HCT116 (cell line): ENCODE measurements around the gene MGST3. TPM values are rescaled to one million over a fixed set of nuclear protein-coding genes. Genes with fewer than 3 reads are reported as not detected.

ENCODE experiments used
- ATAC-seq: fragments of 200-7000 bp; cut with Tn5 transposase; 2 replicates; pipeline ENCODE4 v1.9.1; 2020; ENCODE audit warnings: mild to moderate bottlenecking, moderate library complexity
- BruUV-seq: library from RNA; stranded (reverse); fragments of 400-500 nt; replicated peaks from 2 replicates; lab custom pipeline; 2021; lab: Mats Ljungman, UMichigan
- CTCF ChIA-PET: fragments of 300-600 bp; sonication (Branson Sonifier 250); formaldehyde crosslinking; loops from one replicate; lab custom pipeline; 2021; ENCODE audit warnings: antibody characterized with exemption; lab: Charles Lee
- POLR2A ChIA-PET: fragments of 300-600, 350-600 bp; sonication (Branson Sonifier 250); formaldehyde crosslinking; loops from one replicate; lab custom pipeline; 2021; ENCODE audit warnings: antibody characterized with exemption; lab: Charles Lee
- RAD21 ChIA-PET, 2 experiments: fragments of 300-600 bp; sonication (Branson Sonifier 250); formaldehyde crosslinking; loops; one replicate each; lab custom pipeline; 2023; ENCODE audit warnings: low total read pairs in 2 of 2; ENCODE audit not compliant: uncharacterized antibody in 2 of 2, unreplicated experiment in 2 of 2, low non-redundant PET in 1 of 2; lab: Charles Lee
- DNase-seq: peaks from one replicate; pipeline ENCODE4 v3.0.0-alpha.2; 2010; ENCODE audit warnings: low read depth, low spot score
- H2AFZ ChIP-seq: fragments of 200-600 bp; shearing (Covaris generic), sonication (generic); 2 replicates; pipeline ENCODE4 v1.6.1; 2017; ENCODE audit warnings: low read depth, mixed run types, mixed read lengths, antibody characterized with exemption, low read length; ENCODE audit not compliant: poor library complexity, severe bottlenecking
- H3K27ac ChIP-seq: 2 replicates; pipeline ENCODE4 v1.5.1; 2012; ENCODE audit warnings: low read depth, low read length
- H3K27me3 ChIP-seq: fragments of 200-600 bp; sonication (generic); 2 replicates; pipeline ENCODE4 v1.6.1; 2016; ENCODE audit warnings: mixed run types, low read length, mixed read lengths; ENCODE audit not compliant: insufficient read depth
- H3K36me3 ChIP-seq, 2 experiments: fragments of 200-500 bp in 1 of 2; fragments of 200-600 bp in 1 of 2; sonication (Bioruptor generic) in 1 of 2; sonication (generic) in 1 of 2; 2 replicates each; pipeline versions ENCODE4 v1.5.1 to v1.6.1; 2014 to 2016; ENCODE audit warnings: low read length in 2 of 2, inconsistent platforms in 1 of 2, mixed read lengths in 1 of 2, mixed run types in 1 of 2; ENCODE audit not compliant: insufficient read depth in 2 of 2, control insufficient read depth in 1 of 2
- H3K4me1 ChIP-seq, 2 experiments: fragments of 200-600 bp in 1 of 2; sonication (generic) in 1 of 2; 2 replicates each; pipeline versions ENCODE4 v1.5.1 to v1.6.1; 2012 to 2017; ENCODE audit warnings: low read length in 2 of 2, inconsistent platforms in 1 of 2, mild to moderate bottlenecking in 1 of 2, mixed read lengths in 1 of 2, mixed run types in 1 of 2, moderate library complexity in 1 of 2; ENCODE audit not compliant: insufficient read depth in 2 of 2, control insufficient read depth in 1 of 2
- H3K4me2 ChIP-seq: fragments of 200-600 bp; sonication (generic); 2 replicates; pipeline ENCODE4 v1.6.1; 2017; ENCODE audit warnings: mixed run types, low read length, mixed read lengths
- H3K4me3 ChIP-seq, 2 experiments: fragments of 200-600 bp in 1 of 2; sonication (generic) in 1 of 2; replicated peaks in 1 of 2; 2 replicates each; pipeline ENCODE4 v1.5.1; 2011 to 2016; ENCODE audit warnings: low read length in 2 of 2, control low read depth in 1 of 2, low read depth in 1 of 2, mild to moderate bottlenecking in 1 of 2, mixed read lengths in 1 of 2, mixed run types in 1 of 2
- H3K79me2 ChIP-seq: fragments of 200-600 bp; sonication (generic); 2 replicates; pipeline ENCODE4 v1.6.1; 2017; ENCODE audit warnings: mild to moderate bottlenecking, mixed run types, low read length, moderate library complexity, mixed read lengths; ENCODE audit not compliant: insufficient read depth
- H3K9ac ChIP-seq: fragments of 200-600 bp; sonication (generic); 2 replicates; pipeline ENCODE4 v1.6.1; 2016; ENCODE audit warnings: low read length, mixed read lengths
- H3K9me2 ChIP-seq: fragments of 200-600 bp; sonication (generic), shearing (Covaris generic); 2 replicates; pipeline ENCODE4 v1.6.1; 2017; ENCODE audit warnings: mixed run types, mild to moderate bottlenecking, moderate library complexity; ENCODE audit not compliant: insufficient read depth
- H3K9me3 ChIP-seq, 2 experiments: fragments of 200-500 bp in 1 of 2; fragments of 200-600 bp in 1 of 2; sonication (Bioruptor generic) in 1 of 2; sonication (generic) in 1 of 2; 2 replicates each; pipeline ENCODE4 v1.6.1; 2014 to 2017; ENCODE audit warnings: low read length in 2 of 2, mixed read lengths in 2 of 2, inconsistent platforms in 1 of 2, low read depth in 1 of 2, mild to moderate bottlenecking in 1 of 2, mixed run types in 1 of 2, moderate library complexity in 1 of 2; ENCODE audit not compliant: control insufficient read depth in 1 of 2, insufficient read depth in 1 of 2
- H4K20me1 ChIP-seq: fragments of 200-600 bp; sonication (generic), shearing (Covaris generic); 2 replicates; pipeline ENCODE4 v1.6.1; 2017; ENCODE audit warnings: mixed run types, mild to moderate bottlenecking, moderate library complexity; ENCODE audit not compliant: insufficient read depth
- ATF3 ChIP-seq: IDR thresholded peaks from 2 replicates; pipeline ENCODE4 v1.6.1; 2012
- CTCF ChIP-seq, 3 experiments: fragments of 200-600 bp in 1 of 3; sonication (generic) in 1 of 3; IDR thresholded peaks in 2 of 3; conservative IDR thresholded peaks in 1 of 3; 2 replicates each; pipeline ENCODE4 v1.5.1; 2012 to 2017; ENCODE audit warnings: low read depth in 2 of 3, low read length in 2 of 3, antibody characterized with exemption in 1 of 3, borderline replicate concordance in 1 of 3, control low read depth in 1 of 3, mild to moderate bottlenecking in 1 of 3, mixed read lengths in 1 of 3, mixed run types in 1 of 3, moderate library complexity in 1 of 3; ENCODE audit not compliant: insufficient read depth in 1 of 3
- JUND ChIP-seq: IDR thresholded peaks from 2 replicates; pipeline ENCODE4 v1.6.1; 2012
- RAD21 ChIP-seq: IDR thresholded peaks from 2 replicates; pipeline ENCODE4 v1.6.1; 2012; ENCODE audit warnings: low read depth, mild to moderate bottlenecking
- SP1 ChIP-seq: IDR thresholded peaks from 2 replicates; pipeline ENCODE4 v1.6.1; 2012; ENCODE audit warnings: low read depth
- TCF7L2 ChIP-seq: IDR thresholded peaks from 2 replicates; pipeline ENCODE4 v1.7.0; 2011; ENCODE audit warnings: borderline replicate concordance, inconsistent platforms; ENCODE audit not compliant: insufficient read depth, insufficient read length; ENCODE audit errors: extremely low read depth
- intact Hi-C: fragments of 100-400 bp; cut with micrococcal nuclease; formaldehyde crosslinking; loops from 2 replicates; pipeline ENCODE4 v1.10.0; 2022
- total RNA-seq: library from RNA; stranded (reverse); gene quantifications from one replicate; pipeline ENCODE4 v1.2.1, GENCODE V29; 2021; ENCODE audit not compliant: unreplicated experiment

MGST3 gene
- total RNA-seq, 1 experiment from 2014 or later, result 93.7 TPM

GRCh38 chr1:165639821-165640623 lies 9.0 kb downstream of the MGST3 start:
- no peak for TF ChIP-seq CTCF (IDR thresholded peaks at IDR 0.05 in 2 of 3, conservative IDR thresholded peaks at IDR 0.05 in 1 of 3; ENCODE audit: borderline replicate concordance in 1 of 3, insufficient read depth in 1 of 3, low read depth in 2 of 3, low read length in 2 of 3)
- TF ChIP-seq ATF3, result no peak
- no peak for TF ChIP-seq RAD21
- no peak for TF ChIP-seq SP1
- TF ChIP-seq TCF7L2, result no peak
- TF ChIP-seq JUND, result no peak
- DNase-seq (no peak), ATAC-seq (no peak)
- Histone ChIP-seq H3K4me1 (peaks cover 0 to 2% of the 10 kb centered on the region in 2 experiments; a peak in 1 of 4 replicates), H3K9me3 (no peaks in the 10 kb centered on the region), H4K20me1 (no peaks in the 10 kb centered on the region), H3K27ac (no peak overlapping the region), H3K9ac (no peak overlapping the region), H3K79me2 (peaks cover 8% of the 10 kb centered on the region), H3K36me3 (no peaks in the 10 kb centered on the region), H2AFZ (no peak overlapping the region), H3K27me3 (no peaks in the 10 kb centered on the region), H3K4me2 (no peak overlapping the region), H3K9me2 (no peaks in the 10 kb centered on the region), H3K4me3 (no peak overlapping the region)
- ChIA-PET RAD21 (no interaction called here), CTCF (no interaction called here), POLR2A (no interaction called here)
- BruUV-seq, result no TSS peak
- intact Hi-C loops, result no loop called here
